A673 (cell line): ENCODE results near the gene MFRP. TPM values are rescaled to one million over a fixed set of nuclear protein-coding genes. Genes with fewer than 3 reads are reported as not detected.

Experiments used
- BruUV-seq: library from RNA; stranded (reverse); fragments of 400-500 nt; replicated peaks from 2 replicates; lab custom pipeline; 2021; lab: Mats Ljungman, UMichigan
- CTCF ChIA-PET: fragments of 300-600 bp; sonication (Branson Sonifier 250); formaldehyde crosslinking; loops from one replicate; lab custom pipeline; 2022; ENCODE audit warnings: antibody characterized with exemption; lab: Charles Lee
- POLR2A ChIA-PET: fragments of 300-600 bp; sonication (Branson Sonifier 250); formaldehyde crosslinking; loops from one replicate; lab custom pipeline; 2022; ENCODE audit warnings: antibody characterized with exemption; ENCODE audit not compliant: low non-redundant PET; lab: Charles Lee
- DNase-seq: peaks from one replicate; pipeline ENCODE4 v3.0.0-alpha.2; 2015; ENCODE audit warnings: low spot score
- H3K27ac ChIP-seq: fragments of 200-600 bp; sonication (generic); 2 replicates; pipeline ENCODE4 v1.5.1; 2016; ENCODE audit warnings: mixed run types, low read depth, mild to moderate bottlenecking, mixed read lengths, antibody characterized with exemption, low read length; ENCODE audit not compliant: poor library complexity, severe bottlenecking
- H3K27me3 ChIP-seq: fragments of 200-600 bp; sonication (generic); replicated peaks from 2 replicates; pipeline ENCODE4 v1.6.1; 2017; ENCODE audit warnings: mixed run types, low read depth, mild to moderate bottlenecking, mixed read lengths, antibody characterized with exemption, low read length; ENCODE audit not compliant: insufficient read depth, poor library complexity
- H3K36me3 ChIP-seq: fragments of 200-600 bp; sonication (generic); 2 replicates; pipeline ENCODE4 v1.6.1; 2016; ENCODE audit warnings: mixed run types, mild to moderate bottlenecking, mixed read lengths, antibody characterized with exemption, low read length; ENCODE audit not compliant: insufficient read depth, poor library complexity, severe bottlenecking
- H3K4me1 ChIP-seq: fragments of 200-600 bp; sonication (generic); 2 replicates; pipeline ENCODE4 v1.6.1; 2017; ENCODE audit warnings: mixed run types, mild to moderate bottlenecking, mixed read lengths, antibody characterized with exemption, low read length; ENCODE audit not compliant: insufficient read depth, poor library complexity, severe bottlenecking
- H3K4me3 ChIP-seq: fragments of 200-600 bp; sonication (generic); 2 replicates; pipeline ENCODE4 v1.5.1; 2016; ENCODE audit warnings: low read depth, mixed run types, mild to moderate bottlenecking, mixed read lengths, low read length; ENCODE audit not compliant: poor library complexity, severe bottlenecking
- H3K9me3 ChIP-seq: fragments of 200-600 bp; sonication (generic); 2 replicates; pipeline ENCODE4 v1.6.1; 2016; ENCODE audit warnings: mixed run types, low read depth, mild to moderate bottlenecking, mixed read lengths, antibody characterized with exemption, low read length; ENCODE audit not compliant: poor library complexity, severe bottlenecking
- CTCF ChIP-seq: fragments of 300-800, 200-600 bp; sonication (generic); conservative IDR thresholded peaks from 2 replicates; pipeline ENCODE4 v1.5.1; 2017; ENCODE audit warnings: low read depth, mild to moderate bottlenecking, antibody characterized with exemption, low read length, moderate library complexity, mixed read lengths
- EZH2 ChIP-seq: fragments of 200-600 bp; sonication (generic); IDR thresholded peaks from 2 replicates; pipeline ENCODE4 v1.6.1; 2017; ENCODE audit warnings: borderline replicate concordance, low read depth, mild to moderate bottlenecking, mixed read lengths, antibody characterized with exemption, low read length; ENCODE audit not compliant: poor library complexity, severe bottlenecking
- intact Hi-C: fragments of 100-400 bp; cut with micrococcal nuclease; formaldehyde crosslinking; loops from one replicate; pipeline ENCODE4 v1.10.0; 2022; ENCODE audit not compliant: unreplicated experiment
- total RNA-seq: library from RNA; stranded (reverse); gene quantifications from 2 replicates; pipeline ENCODE4 v1.2.3, GENCODE V29; 2021

MFRP gene
- total RNA-seq, 1 experiment from 2014 or later: not detected

DNA sequence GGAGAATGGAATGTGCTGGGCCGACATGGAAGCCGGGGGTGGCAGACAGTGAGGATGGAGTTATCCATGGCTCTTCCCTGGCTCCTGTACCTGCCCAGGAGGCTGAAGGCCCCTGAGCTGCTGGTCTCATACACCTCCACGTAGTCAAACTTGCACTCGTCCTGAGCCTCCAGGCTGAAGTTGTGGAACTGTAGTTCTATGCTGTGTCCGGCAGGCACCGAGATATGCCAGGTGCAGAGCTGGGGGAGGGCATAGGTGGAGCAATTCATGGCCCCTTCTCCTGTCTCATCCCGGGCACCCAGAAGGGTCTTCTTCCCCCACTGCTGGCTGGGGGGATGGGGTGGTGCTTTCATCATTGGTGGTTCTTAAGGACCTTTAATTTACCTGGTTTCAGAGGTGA lies 2.8 kb downstream of the MFRP start:
- Histone ChIP-seq H3K4me3 (no peak overlapping the region), H3K9me3 (no peaks in the 10 kb centered on the region), H3K36me3 (no peaks in the 10 kb centered on the region), H3K4me1 (peaks cover 16% of the 10 kb centered on the region), H3K27ac (no peak overlapping the region), H3K27me3 (peaks cover 16% of the 10 kb centered on the region)
- POLR2A ChIA-PET: no interaction called here
- no peak for DNase-seq
- intact Hi-C loops: no loop called here
- CTCF ChIA-PET: no interaction called here
- BruUV-seq: no TSS peak
- TF ChIP-seq CTCF (no peak), EZH2 (no peak)

GRCh38 chr11:119342362-119343130 lies 4.0 kb downstream of the MFRP start:
- POLR2A ChIA-PET: no interaction called here
- Histone ChIP-seq H3K4me1 (peaks cover 28% of the 10 kb centered on the region), H3K9me3 (no peaks in the 10 kb centered on the region), H3K36me3 (no peaks in the 10 kb centered on the region), H3K27me3 (peaks cover 16% of the 10 kb centered on the region), H3K4me3 (no peak overlapping the region), H3K27ac (no peak overlapping the region)
- no peak for DNase-seq
- TF ChIP-seq EZH2 (no peak), CTCF (no peak)
- BruUV-seq: no TSS peak
- CTCF ChIA-PET: no interaction called here
- intact Hi-C loops: no loop called here

DNA sequence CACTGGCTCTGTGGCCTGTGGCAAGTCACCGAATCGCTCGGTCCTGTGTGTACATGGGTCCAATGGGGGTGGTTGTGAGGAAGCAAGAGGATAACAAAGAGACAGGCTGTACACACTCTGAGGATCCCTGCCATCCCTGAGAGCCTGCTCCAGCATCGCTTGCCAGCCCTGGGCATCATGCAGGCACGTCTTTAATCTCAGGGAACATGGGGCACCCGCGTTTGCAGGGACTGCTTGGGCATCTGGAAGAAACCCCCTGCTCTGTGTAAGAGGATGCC lies 4.5 kb downstream of the MFRP start:
- ChIA-PET POLR2A (no interaction called here), CTCF (interaction anchor here (0.6 kb wide), 1 partner anchor 389 kb away, joined by 9 read pairs; no protein-coding TSS in a partner anchor)
- H3K4me1 ChIP-seq: peaks cover 31% of the 10 kb centered on the region
- no peaks in the 10 kb centered on the region for H3K36me3 ChIP-seq
- H3K9me3 ChIP-seq: no peaks in the 10 kb centered on the region
- H3K4me3 ChIP-seq: no peak overlapping the region
- H3K27me3 ChIP-seq: peaks cover 16% of the 10 kb centered on the region
- DNase-seq: no peak
- TF ChIP-seq CTCF: no peak
- H3K27ac ChIP-seq: no peak overlapping the region
- no TSS peak for BruUV-seq
- intact Hi-C loops: no loop called here
